Esophagus muscularis mucosa (tissue), 4 donors: ENCODE results near the gene PPARD. TPM values are rescaled to one million over a fixed set of nuclear protein-coding genes. Genes with fewer than 3 reads are reported as not detected.

ENCODE experiments used
- DNase-seq: peaks from one replicate; pipeline ENCODE4 v3.0.0-alpha.2; 2017; ENCODE audit errors: extremely low spot score
- H3K27ac ChIP-seq, 4 donors: fragments of 200-600 bp; sonication (generic); replicated peaks in 1 of 4; 1 replicate in 3 of 4; 2 replicates in 1 of 4; pipeline ENCODE4 v1.5.1; 2016 to 2019; ENCODE audit warnings: mild to moderate bottlenecking in 1 of 4
- H3K27me3 ChIP-seq, 4 donors: fragments of 200-600 bp; sonication (generic); one replicate each; pipeline versions ENCODE4 v1.5.1 to v1.6.0; 2016 to 2019
- H3K36me3 ChIP-seq, 4 donors: fragments of 200-600 bp; sonication (generic); one replicate each; pipeline ENCODE4 v1.5.1; 2016 to 2019
- H3K4me1 ChIP-seq, 4 donors: fragments of 200-600 bp; sonication (generic); one replicate each; pipeline ENCODE4 v1.5.1; 2016 to 2019
- H3K4me3 ChIP-seq, 4 donors: fragments of 200-600 bp; sonication (generic); 1 replicate in 2 of 4; 2 replicates in 2 of 4; pipeline ENCODE4 v1.5.1; 2016 to 2019; ENCODE audit warnings: mild to moderate bottlenecking in 4 of 4, moderate library complexity in 1 of 4
- H3K9me3 ChIP-seq, 4 donors: fragments of 200-600 bp; sonication (generic); 1 replicate in 3 of 4; 2 replicates in 1 of 4; pipeline ENCODE4 v1.5.1; 2016 to 2019
- EP300 ChIP-seq: sonication (generic); formaldehyde crosslinking; IDR thresholded peaks from one replicate; pipeline ENCODE4 v1.6.1; 2017; ENCODE audit warnings: antibody characterized with exemption
- POLR2A ChIP-seq: fragments of 450-650 bp; IDR thresholded peaks from one replicate; pipeline ENCODE4 v1.6.1; 2017; ENCODE audit warnings: antibody characterized with exemption, moderate library complexity, mild to moderate bottlenecking, low read depth
- POLR2AphosphoS5 ChIP-seq, 2 donors: sonication (generic); formaldehyde crosslinking; IDR thresholded peaks; one replicate each; pipeline ENCODE4 v1.6.1; 2017; ENCODE audit warnings: antibody characterized with exemption in 2 of 2
- WGBS: methylation state at CpG from one replicate; pipeline ENCODE4 v1.1.5; 2018; 5-methylcytosine and 5-hydroxymethylcytosine counted together
- intact Hi-C: fragments of 100-400 bp; cut with DNase I; formaldehyde crosslinking; loops from one replicate; pipeline ENCODE4 v1.15.1; 2023
- total RNA-seq, 4 donors: library from RNA; depleted of rRNA; stranded (reverse); fragments of >200 nt; gene quantifications; one replicate each; pipeline versions ENCODE4 v1.1.0 to v1.2.1, GENCODE V29; 2016
- TF ChIP-seq, protein P1 (sequence below), 3 experiments: fragments of 200-600 bp in 2 of 3; fragments of 450-650 bp in 1 of 3; sonication (generic) in 2 of 3; IDR thresholded peaks; one replicate each; pipeline ENCODE4 v1.5.1; 2017 to 2019; ENCODE audit warnings: antibody characterized with exemption in 3 of 3, mild to moderate bottlenecking in 2 of 3, moderate library complexity in 1 of 3

The PPARD gene
- total RNA-seq, 4 donors from 2014 or later, result 10.8 to 22.4 (median 16.0) TPM

DNA sequence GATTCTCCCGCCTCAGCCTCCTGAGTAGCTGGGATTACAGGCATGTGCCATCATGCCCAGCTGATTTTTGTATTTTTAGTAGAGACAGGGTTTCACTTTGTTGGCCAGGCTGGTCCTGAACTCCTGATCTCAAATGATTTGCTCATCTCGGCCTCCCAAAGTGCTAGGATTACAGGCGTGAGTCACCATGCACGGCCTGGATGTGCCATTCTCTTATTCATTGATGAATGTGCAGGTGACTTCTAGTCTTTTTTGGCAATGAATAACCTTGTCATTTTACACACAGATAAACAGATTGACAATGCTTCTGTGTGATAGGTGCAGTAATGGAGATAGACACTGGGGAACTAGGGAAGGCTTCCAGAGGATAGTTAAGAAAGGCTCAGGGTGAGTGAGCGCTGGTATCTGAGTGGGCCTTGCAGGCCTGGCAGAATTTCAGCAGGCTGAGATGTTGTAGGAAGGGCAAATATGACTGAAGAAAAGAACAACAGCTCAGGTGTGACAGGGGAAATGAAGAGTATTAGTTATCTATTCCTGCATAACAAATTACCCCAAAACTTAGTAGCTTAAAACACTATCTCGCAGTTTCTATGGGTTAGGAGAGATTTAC, 23.3 kb downstream of the PPARD start:
- no peak for DNase-seq
- H3K9me3 ChIP-seq, result no peaks in the 10 kb centered on the region
- no peaks in the 10 kb centered on the region for H3K27me3 ChIP-seq
- H3K36me3 ChIP-seq, result peaks cover 0 to 4% (median 0%) of the 10 kb centered on the region in 4 donors
- no peak overlapping the region for H3K4me3 ChIP-seq
- intact Hi-C loops, result no loop called here
- H3K27ac ChIP-seq, result no peak overlapping the region
- H3K4me1 ChIP-seq, result peaks cover 29 to 50% (median 35%) of the 10 kb centered on the region in 4 donors
- 95% methylated on average over 6 of the region's 6 CpGs for WGBS
- TF ChIP-seq POLR2A, result no peak
- TF ChIP-seq, protein P1, sequence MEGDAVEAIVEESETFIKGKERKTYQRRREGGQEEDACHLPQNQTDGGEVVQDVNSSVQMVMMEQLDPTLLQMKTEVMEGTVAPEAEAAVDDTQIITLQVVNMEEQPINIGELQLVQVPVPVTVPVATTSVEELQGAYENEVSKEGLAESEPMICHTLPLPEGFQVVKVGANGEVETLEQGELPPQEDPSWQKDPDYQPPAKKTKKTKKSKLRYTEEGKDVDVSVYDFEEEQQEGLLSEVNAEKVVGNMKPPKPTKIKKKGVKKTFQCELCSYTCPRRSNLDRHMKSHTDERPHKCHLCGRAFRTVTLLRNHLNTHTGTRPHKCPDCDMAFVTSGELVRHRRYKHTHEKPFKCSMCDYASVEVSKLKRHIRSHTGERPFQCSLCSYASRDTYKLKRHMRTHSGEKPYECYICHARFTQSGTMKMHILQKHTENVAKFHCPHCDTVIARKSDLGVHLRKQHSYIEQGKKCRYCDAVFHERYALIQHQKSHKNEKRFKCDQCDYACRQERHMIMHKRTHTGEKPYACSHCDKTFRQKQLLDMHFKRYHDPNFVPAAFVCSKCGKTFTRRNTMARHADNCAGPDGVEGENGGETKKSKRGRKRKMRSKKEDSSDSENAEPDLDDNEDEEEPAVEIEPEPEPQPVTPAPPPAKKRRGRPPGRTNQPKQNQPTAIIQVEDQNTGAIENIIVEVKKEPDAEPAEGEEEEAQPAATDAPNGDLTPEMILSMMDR (IDR thresholded peaks at IDR 0.05), result no peak
- no peak for TF ChIP-seq POLR2AphosphoS5 (IDR thresholded peaks at IDR 0.05)
- TF ChIP-seq EP300, result no peak

DNA sequence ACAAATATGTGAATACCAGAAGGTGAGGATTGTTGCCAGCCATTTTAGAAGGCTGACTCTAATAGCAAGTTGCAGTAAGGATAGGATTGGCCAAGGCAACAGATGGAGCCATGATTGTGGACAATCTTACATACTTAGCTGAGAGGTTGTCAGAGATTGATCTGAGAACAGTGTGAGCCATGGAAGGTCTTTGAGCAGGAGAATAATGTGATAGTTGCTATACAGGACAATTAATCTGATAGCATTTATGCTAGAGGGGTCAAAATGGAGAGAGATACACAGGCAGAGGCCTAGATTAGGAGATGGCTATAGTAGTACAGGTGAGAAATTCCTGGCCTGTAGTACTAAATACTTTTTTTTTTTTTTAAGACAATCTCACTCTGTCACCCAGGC, 23.8 kb downstream of the PPARD start:
- no peak overlapping the region for H3K27ac ChIP-seq
- H3K27me3 ChIP-seq, result no peaks in the 10 kb centered on the region
- no peak overlapping the region for H3K4me3 ChIP-seq
- H3K36me3 ChIP-seq, result peaks cover 0 to 4% (median 0%) of the 10 kb centered on the region in 4 donors
- TF ChIP-seq POLR2A (no peak), POLR2AphosphoS5 (IDR thresholded peaks at IDR 0.05) (no peak), EP300 (no peak)
- TF ChIP-seq, protein P1 (IDR thresholded peaks at IDR 0.05), result no peak
- H3K9me3 ChIP-seq, result no peaks in the 10 kb centered on the region
- intact Hi-C loops, result no loop called here
- no peak for DNase-seq
- H3K4me1 ChIP-seq, result peaks cover 28 to 47% (median 34%) of the 10 kb centered on the region in 4 donors

DNA sequence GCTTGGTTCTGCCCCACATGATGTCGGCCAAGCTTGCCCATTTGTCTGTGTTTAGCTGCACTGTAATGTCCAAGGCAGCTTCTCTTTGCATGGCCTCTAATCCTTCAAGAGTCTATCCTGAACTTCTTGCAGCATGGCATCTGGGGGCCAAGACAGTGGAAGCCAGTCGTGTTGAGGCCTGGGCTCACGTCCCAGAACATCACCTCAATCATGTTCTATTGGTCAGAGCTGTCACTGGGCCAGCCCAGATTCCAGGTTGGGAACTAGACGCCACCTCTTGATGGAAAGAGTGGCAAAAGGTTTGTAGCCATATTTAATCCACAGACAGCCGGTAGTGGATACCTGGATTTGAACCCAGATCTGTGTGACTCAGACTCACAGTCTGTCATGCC, 25.3 kb downstream of the PPARD start:
- peaks cover 0 to 4% (median 0%) of the 10 kb centered on the region in 4 donors for H3K36me3 ChIP-seq
- no peaks in the 10 kb centered on the region for H3K9me3 ChIP-seq
- peaks cover 22 to 38% (median 35%) of the 10 kb centered on the region in 4 donors for H3K4me1 ChIP-seq
- no peak for DNase-seq
- H3K27ac ChIP-seq, result no peak overlapping the region
- H3K4me3 ChIP-seq, result no peak overlapping the region
- 82% methylated on average over 5 of the region's 5 CpGs for WGBS
- no peaks in the 10 kb centered on the region for H3K27me3 ChIP-seq
- intact Hi-C loops, result no loop called here
- TF ChIP-seq POLR2AphosphoS5 (IDR thresholded peaks at IDR 0.05), result no peak
- TF ChIP-seq, protein P1 (IDR thresholded peaks at IDR 0.05), result no peak
- no peak for TF ChIP-seq EP300
- TF ChIP-seq POLR2A, result no peak

DNA sequence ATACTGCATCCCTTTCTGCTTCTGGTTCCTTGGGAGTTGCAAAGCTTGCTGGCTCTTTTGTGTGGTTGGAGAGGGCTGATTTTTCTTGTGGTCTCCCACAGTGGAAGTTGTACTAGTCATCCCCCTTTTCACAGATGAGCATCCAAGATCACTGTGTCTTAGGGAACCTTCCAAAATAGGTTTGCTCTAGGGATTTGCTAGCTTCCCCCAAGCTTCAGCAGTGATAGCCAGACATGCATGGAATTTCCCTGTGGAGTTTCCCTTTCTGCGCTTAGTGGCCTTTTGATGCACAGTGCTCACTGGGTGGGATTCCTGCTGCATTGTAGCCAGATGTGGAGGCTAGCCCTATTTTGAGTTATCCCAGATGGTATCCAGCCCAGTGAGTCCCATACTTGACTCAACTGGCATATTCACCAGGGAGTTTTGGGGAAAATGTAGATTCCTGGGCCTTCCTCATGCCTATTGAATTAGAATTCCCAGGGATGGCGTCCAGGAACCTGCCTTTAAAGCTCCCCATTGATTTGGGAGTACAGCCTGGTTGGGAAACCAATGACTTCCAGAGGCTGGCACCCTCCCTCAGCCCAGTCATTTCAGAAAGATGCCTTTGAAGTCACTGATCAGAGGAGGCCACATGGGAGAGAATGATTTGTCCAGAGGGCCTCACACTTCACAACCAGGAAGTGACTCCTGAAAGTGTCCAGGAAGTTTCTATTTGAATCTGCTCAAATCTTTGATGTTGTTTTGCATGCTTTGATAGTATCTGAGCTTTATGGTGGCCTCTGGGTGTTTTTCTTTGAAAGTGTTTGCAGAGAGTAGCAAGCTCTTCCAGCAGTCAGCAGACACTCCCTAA, 25.9 kb downstream of the PPARD start:
- peaks cover 0 to 4% (median 0%) of the 10 kb centered on the region in 4 donors for H3K36me3 ChIP-seq
- H3K27ac ChIP-seq, result no peak overlapping the region
- no peak for DNase-seq
- 87% methylated on average over 2 of the region's 2 CpGs for WGBS
- TF ChIP-seq EP300, result no peak
- TF ChIP-seq POLR2AphosphoS5 (IDR thresholded peaks at IDR 0.05), result no peak
- TF ChIP-seq POLR2A, result no peak
- TF ChIP-seq, protein P1 (IDR thresholded peaks at IDR 0.05), result no peak
- H3K4me1 ChIP-seq, result peaks cover 18 to 38% (median 35%) of the 10 kb centered on the region in 4 donors
- H3K9me3 ChIP-seq, result no peaks in the 10 kb centered on the region
- intact Hi-C loops, result no loop called here
- H3K27me3 ChIP-seq, result no peaks in the 10 kb centered on the region
- no peak overlapping the region for H3K4me3 ChIP-seq
